IMR-90 (cell line): ENCODE measurements around the gene MRPL48.

Source experiments
- BHLHE40 ChIP-seq: fragments of 150-350 bp; IDR thresholded peaks from 2 replicates; pipeline ENCODE4 v1.6.1; 2016; ENCODE audit warnings: mild to moderate bottlenecking, low read depth, low read length
- CEBPB ChIP-seq: IDR thresholded peaks from 2 replicates; pipeline ENCODE4 v1.6.1; 2012; ENCODE audit warnings: low read depth, low read length, improper control_type of control experiment
- CTCF ChIP-seq: conservative IDR thresholded peaks from 2 replicates; pipeline ENCODE4 v1.5.1; 2012; ENCODE audit warnings: mild to moderate bottlenecking, low read depth, low read length, improper control_type of control experiment
- MAFK ChIP-seq: IDR thresholded peaks from 2 replicates; pipeline ENCODE4 v1.6.1; 2012; ENCODE audit warnings: low read depth, low read length, improper control_type of control experiment
- MAZ ChIP-seq: IDR thresholded peaks from 2 replicates; pipeline ENCODE4 v1.6.1; 2012; ENCODE audit warnings: low read depth, mild to moderate bottlenecking, low read length, improper control_type of control experiment, moderate library complexity, borderline replicate concordance
- MXI1 ChIP-seq: IDR thresholded peaks from 2 replicates; pipeline ENCODE4 v1.6.1; 2012; ENCODE audit warnings: low read depth, mild to moderate bottlenecking, low read length, moderate library complexity, borderline replicate concordance
- POLR2A ChIP-seq: IDR thresholded peaks from 2 replicates; pipeline ENCODE4 v1.6.1; 2012; ENCODE audit warnings: mild to moderate bottlenecking, low read depth, low read length
- RAD21 ChIP-seq: IDR thresholded peaks from 2 replicates; pipeline ENCODE4 v1.6.1; 2012; ENCODE audit warnings: low read length, improper control_type of control experiment
- RFX5 ChIP-seq: IDR thresholded peaks from 2 replicates; pipeline ENCODE4 v1.8.0; 2012; ENCODE audit warnings: low read depth, mild to moderate bottlenecking, low read length, moderate library complexity
- SMC3 ChIP-seq: fragments of 150-350 bp; IDR thresholded peaks from 2 replicates; pipeline ENCODE4 v1.6.1; 2016; ENCODE audit warnings: low read depth, mild to moderate bottlenecking, antibody characterized with exemption, low read length, moderate library complexity
- USF2 ChIP-seq: fragments of 150-350 bp; IDR thresholded peaks from 2 replicates; pipeline ENCODE4 v1.6.1; 2017; ENCODE audit warnings: mild to moderate bottlenecking, antibody characterized with exemption, low read length, low read depth

GRCh38 chr11:73893041-73893440 is 105.4 kb downstream of the MRPL48 start:
- TF ChIP-seq POLR2A (no peak), CTCF (no peak), CEBPB (no peak), RAD21 (no peak), USF2 (no peak), MAZ (no peak), BHLHE40 (no peak), SMC3 (no peak), RFX5 (no peak), MAFK (no peak), MXI1 (no peak)
